D721Med (cell line): ENCODE measurements around the gene NOS1AP.
"Not testable (repeated sequence)": the region's sequence is repeated elsewhere in the genome, so short reads cannot be mapped to it uniquely, and the experiment has no call there.

ENCODE experiments used
- DNase-seq: peaks from one replicate; pipeline ENCODE4 v3.0.0; 2011; ENCODE audit warnings: low spot score; ENCODE audit not compliant: insufficient read length
- FAIRE-seq: peaks from 2 replicates; lab custom pipeline; 2011; peaks lifted over from hg19 to GRCh38; lab: Jason Lieb, UNC
- TF ChIP-seq, protein P1 (sequence below): IDR thresholded peaks from 2 replicates; pipeline ENCODE4 v1.5.1; 2012; ENCODE audit warnings: mild to moderate bottlenecking, control low read depth; ENCODE audit not compliant: insufficient read depth; ENCODE audit errors: missing control alignments

NOS1AP gene

GRCh38 chr1:162036163-162036562, 33.3 kb upstream of the NOS1AP start:
- DNase-seq: no peak
- FAIRE-seq: peak; percentile 72
- TF ChIP-seq, protein P1, sequence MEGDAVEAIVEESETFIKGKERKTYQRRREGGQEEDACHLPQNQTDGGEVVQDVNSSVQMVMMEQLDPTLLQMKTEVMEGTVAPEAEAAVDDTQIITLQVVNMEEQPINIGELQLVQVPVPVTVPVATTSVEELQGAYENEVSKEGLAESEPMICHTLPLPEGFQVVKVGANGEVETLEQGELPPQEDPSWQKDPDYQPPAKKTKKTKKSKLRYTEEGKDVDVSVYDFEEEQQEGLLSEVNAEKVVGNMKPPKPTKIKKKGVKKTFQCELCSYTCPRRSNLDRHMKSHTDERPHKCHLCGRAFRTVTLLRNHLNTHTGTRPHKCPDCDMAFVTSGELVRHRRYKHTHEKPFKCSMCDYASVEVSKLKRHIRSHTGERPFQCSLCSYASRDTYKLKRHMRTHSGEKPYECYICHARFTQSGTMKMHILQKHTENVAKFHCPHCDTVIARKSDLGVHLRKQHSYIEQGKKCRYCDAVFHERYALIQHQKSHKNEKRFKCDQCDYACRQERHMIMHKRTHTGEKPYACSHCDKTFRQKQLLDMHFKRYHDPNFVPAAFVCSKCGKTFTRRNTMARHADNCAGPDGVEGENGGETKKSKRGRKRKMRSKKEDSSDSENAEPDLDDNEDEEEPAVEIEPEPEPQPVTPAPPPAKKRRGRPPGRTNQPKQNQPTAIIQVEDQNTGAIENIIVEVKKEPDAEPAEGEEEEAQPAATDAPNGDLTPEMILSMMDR: no peak

GRCh38 chr1:162038624-162039023, 30.9 kb upstream of the NOS1AP start:
- TF ChIP-seq, protein P1: no peak
- no peak for FAIRE-seq
- DNase-seq: no peak

- FAIRE-seq (no peak), DNase-seq (no peak)
- TF ChIP-seq, protein P1: no peak
These were observed 29.5 kb upstream of the NOS1AP start for GRCh38 chr1:162040001-162040400.

DNA sequence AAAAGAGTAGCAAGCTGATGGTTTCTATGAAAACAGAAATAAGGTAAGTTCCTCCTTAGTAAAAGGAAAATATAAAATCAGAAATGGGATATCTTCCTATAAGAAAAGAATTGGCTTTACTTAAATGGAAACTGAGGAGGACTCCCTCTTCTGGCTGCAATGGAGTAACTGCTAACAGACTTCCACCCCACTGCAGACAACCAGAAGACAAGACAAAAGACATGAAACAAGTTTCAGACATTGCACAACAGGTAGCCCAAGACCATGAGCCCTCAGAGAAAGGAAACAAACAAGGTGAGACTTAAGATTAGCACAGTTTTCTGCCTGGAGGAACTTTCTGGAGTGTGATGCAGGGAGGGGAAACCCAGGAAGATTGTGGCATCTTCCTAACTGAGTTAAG, 28.8 kb upstream of the NOS1AP start:
- FAIRE-seq: no peak
- TF ChIP-seq, protein P1: peak; percentile 34
- DNase-seq: no peak

GRCh38 chr1:162042361-162042760, 27.1 kb upstream of the NOS1AP start:
- no peak for FAIRE-seq
- no peak for DNase-seq
- TF ChIP-seq, protein P1: no peak

DNA sequence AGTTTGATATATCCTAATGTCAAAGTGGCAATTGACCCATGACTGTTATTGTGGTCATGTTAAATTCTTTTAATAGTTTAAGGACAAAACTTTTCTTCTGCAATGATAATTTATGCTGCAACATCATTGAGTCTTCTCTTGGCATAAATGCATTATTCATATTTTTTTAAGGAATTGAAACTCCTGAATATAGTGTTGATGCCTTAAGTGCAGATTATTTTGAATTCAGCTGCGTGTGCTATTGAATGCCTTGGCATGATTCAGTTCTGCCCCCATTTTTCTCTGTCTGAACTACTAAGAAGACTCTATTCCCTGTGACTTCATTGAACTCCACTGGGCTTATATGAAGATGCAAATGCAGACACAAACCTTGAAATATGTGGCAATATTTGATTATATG, 22.6 kb upstream of the NOS1AP start:
- FAIRE-seq: peak; percentile 88
- DNase-seq: no peak
- TF ChIP-seq, protein P1: no peak

DNA sequence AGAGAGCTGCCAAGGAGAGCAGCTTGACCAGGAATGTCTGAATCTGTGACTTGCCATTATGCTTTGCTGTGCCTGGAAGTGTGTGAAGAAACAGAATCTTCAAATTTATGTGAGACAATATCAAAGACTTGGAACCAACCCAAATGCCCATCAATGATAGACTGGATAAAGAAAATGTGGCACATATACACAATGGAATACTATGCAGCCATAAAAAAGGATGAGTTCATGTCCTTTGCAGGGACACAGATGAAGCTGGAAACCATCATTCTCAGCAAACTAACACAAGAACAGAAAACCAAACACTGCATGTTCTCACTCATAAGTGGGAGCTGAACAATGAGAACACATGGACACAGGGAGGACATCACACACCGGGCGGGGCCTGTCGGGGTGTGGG, 15.5 kb upstream of the NOS1AP start:
- not testable (repeated sequence) for DNase-seq, FAIRE-seq

DNA sequence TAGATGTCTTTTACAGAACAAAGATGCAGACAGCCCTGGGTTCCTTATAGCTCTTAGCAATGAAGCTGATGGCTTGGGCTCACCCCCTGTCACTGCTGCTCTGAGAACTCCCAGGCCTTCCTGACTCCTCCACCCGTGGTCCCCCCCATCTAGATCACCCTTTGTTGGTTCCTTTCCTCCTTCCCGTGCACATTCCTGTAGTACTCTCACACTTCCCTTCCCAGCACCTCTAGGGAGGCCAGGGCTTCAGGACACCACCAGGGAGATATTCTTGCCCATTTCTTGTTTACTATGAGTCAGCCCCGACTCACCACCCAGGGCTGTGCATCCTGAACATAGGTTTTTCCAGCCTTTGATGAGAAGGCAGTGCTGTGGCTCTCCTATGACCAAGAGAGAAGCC, 14.4 kb upstream of the NOS1AP start:
- TF ChIP-seq, protein P1: no peak
- FAIRE-seq (no peak), DNase-seq (no peak)
